ENCODE results near the gene KMT2E. TPM values are rescaled to one million over a fixed set of nuclear protein-coding genes. Genes with fewer than 3 reads are reported as not detected.
A peak's percentile ranks its signal among the peaks of the same experiment; 100 is the strongest.
"Not testable (repeated sequence)": the region's sequence is repeated elsewhere in the genome, so short reads cannot be mapped to it uniquely, and the experiment has no call there.

KMT2E gene
- total RNA-seq, 3 donors from 2014 or later: 115 to 135 (median 132) TPM

DNA sequence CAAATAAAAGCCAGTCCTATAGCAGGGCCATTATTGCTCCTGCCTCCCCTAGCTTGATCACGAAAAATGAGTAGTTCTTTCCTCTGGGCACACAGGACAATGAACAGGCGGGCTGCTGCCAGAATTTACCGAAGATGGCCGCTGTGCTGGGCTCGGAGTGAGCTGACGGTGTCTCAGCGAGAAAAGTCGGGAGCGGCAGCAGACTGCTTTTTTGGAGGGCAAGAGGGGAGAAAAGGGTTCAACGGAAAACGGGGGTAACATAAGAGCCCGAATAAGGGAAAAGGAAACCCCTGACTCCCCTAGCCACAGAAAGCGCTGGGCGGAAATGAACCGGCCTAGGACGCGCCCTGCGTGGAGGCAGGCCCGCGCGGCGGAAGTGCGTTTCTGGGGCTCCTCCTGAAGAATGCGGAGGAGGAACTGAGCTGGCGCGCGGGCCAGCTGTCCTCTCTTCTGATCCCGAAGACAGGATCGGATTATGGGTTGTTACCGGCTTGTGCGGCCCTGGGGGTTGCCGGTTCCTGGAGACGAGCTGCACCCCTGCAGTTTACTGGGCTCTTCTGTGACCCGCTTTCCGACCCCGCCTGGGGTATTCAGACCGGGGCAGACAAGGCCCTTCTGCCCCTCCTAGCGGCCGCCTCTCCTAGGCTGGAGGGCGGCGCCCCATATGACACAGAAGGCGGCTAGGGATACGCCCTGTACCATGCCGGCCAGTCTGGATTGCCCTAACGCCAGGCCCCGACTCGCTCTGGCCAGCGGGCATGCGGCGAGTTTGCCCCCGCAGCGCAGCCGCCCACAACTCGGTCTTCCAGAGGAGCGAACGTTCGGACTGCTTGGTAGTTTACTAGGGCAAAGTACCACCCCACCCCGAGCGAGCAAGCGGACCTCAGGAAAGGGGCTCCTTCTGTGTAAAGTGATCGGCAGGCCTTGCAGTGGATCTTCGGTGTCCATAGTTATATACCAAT is 30.1 kb upstream of the KMT2E start:
- ATAC-seq: peak; percentile 91
- intact Hi-C loops (cut with DNase I, micrococcal nuclease): loop anchor here in 1 of 2 donors (5.0 kb wide), 1 partner anchor 33 kb away; no protein-coding TSS in a partner anchor
- Histone ChIP-seq H3K36me3 (ENCODE audit: low read depth) (no peaks in the 10 kb centered on the region), H3K4me3 (peak overlapping the region; percentile 33), H3K9me3 (no peaks in the 10 kb centered on the region), H3K4me1 (ENCODE audit: low read depth) (peaks cover 61% of the 10 kb centered on the region)
- DNase-seq: peak; percentile 91 to 94 (median 91)
- TF ChIP-seq, protein P1, sequence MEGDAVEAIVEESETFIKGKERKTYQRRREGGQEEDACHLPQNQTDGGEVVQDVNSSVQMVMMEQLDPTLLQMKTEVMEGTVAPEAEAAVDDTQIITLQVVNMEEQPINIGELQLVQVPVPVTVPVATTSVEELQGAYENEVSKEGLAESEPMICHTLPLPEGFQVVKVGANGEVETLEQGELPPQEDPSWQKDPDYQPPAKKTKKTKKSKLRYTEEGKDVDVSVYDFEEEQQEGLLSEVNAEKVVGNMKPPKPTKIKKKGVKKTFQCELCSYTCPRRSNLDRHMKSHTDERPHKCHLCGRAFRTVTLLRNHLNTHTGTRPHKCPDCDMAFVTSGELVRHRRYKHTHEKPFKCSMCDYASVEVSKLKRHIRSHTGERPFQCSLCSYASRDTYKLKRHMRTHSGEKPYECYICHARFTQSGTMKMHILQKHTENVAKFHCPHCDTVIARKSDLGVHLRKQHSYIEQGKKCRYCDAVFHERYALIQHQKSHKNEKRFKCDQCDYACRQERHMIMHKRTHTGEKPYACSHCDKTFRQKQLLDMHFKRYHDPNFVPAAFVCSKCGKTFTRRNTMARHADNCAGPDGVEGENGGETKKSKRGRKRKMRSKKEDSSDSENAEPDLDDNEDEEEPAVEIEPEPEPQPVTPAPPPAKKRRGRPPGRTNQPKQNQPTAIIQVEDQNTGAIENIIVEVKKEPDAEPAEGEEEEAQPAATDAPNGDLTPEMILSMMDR (IDR thresholded peaks at IDR 0.05): no peak

DNA sequence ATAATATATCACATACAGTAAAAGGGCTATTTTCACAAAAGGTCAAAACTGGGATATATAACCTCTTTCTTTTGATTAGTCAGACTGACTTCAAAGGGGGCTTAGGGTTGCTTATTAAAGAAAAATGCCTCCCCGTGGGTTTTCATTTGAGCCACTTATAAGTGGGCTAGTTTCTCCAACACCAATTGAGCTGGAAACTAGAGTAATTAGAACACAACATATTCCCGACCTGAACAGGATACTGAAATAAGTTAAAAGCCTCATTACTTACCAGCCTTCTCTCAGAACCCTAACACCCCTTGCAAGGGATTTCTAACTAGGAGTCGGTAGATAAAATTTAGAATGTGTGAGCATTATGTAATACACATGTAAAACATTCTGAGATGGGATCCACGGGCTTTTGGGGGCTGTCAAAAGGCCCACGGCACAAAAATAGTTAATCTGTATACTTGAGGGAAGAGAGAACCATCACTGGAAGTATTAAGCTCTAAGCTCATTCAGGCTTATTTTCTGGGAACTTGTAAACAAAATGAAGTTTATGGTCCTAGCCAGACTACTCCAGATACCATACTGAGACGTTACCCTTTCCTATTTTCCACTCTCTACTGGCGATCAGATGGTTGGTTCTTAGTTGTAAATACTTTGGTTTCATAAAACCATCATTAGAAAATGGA is 29.3 kb upstream of the KMT2E start:
- intact Hi-C loops (cut with DNase I, micrococcal nuclease): loop anchor here in 1 of 2 donors (5.0 kb wide), 1 partner anchor 33 kb away; no protein-coding TSS in a partner anchor

DNA sequence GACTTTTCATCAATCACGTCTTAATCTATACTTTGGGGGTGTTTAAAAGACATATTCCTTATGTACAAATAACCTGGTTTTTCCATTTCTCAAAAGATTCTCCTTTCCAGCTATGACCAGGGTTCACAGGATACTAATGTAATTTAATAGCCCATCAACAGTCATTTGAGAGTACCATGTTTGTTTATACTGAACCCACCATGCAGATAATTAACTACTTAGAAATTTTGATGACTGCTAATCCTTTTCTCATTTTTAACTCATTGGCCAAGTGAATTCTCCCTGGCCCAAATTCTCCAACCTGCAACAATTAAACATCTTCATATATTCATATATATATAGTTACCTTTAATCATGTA is 28.8 kb upstream of the KMT2E start:
- Histone ChIP-seq H3K9me3 (no peaks in the 10 kb centered on the region), H3K36me3 (ENCODE audit: low read depth) (no peaks in the 10 kb centered on the region), H3K4me1 (ENCODE audit: low read depth) (peaks cover 49% of the 10 kb centered on the region), H3K4me3 (no peak overlapping the region)
- DNase-seq: no peak
- no peak for ATAC-seq
- TF ChIP-seq, protein P1 (IDR thresholded peaks at IDR 0.05): no peak
- intact Hi-C loops (cut with DNase I, micrococcal nuclease): no loop called here

More for the DNA sequence above, 29.3 kb upstream of the KMT2E start:
- Histone ChIP-seq H3K4me3 (no peak overlapping the region), H3K36me3 (ENCODE audit: low read depth) (no peaks in the 10 kb centered on the region), H3K9me3 (no peaks in the 10 kb centered on the region), H3K4me1 (ENCODE audit: low read depth) (peaks cover 52% of the 10 kb centered on the region)
- no peak for ATAC-seq
- no peak for DNase-seq
- TF ChIP-seq, protein P1 (IDR thresholded peaks at IDR 0.05): no peak

DNA sequence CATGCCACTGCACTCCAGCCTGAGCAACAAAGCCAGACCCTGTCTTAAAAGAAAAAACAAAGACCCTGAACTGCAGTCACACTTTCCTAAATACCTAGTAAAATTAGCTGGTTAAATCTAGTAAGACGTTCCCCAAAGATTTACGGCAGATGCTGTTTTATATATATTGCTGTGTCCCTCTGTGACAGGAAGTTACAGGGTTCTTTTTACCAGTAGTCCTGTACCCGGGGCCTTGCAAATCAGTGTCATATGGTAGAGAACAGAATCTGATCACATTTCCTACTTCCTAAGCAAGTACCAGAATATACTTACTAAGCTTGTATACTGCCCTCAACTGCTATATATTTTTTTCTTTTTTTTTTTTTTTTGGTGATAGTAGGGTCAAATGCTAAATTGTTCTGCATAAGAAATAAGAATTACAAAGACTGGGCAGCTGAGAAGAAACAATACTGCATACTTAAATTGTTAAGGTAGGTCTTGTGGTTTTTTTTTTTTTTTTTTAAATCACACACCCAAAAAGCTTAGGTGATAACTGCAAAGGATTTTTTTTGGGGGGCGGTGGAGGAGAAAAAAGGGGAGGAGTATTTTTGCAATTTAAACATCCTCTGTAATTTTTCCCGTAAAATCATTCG is 27.3 kb upstream of the KMT2E start:
- DNase-seq (no peak), ATAC-seq (no peak)
- Histone ChIP-seq H3K4me3 (no peak overlapping the region), H3K9me3 (no peaks in the 10 kb centered on the region), H3K4me1 (ENCODE audit: low read depth) (peaks cover 38% of the 10 kb centered on the region), H3K36me3 (ENCODE audit: low read depth) (no peaks in the 10 kb centered on the region)
- TF ChIP-seq, protein P1 (IDR thresholded peaks at IDR 0.05): no peak
- intact Hi-C loops (cut with DNase I, micrococcal nuclease): no loop called here

DNA sequence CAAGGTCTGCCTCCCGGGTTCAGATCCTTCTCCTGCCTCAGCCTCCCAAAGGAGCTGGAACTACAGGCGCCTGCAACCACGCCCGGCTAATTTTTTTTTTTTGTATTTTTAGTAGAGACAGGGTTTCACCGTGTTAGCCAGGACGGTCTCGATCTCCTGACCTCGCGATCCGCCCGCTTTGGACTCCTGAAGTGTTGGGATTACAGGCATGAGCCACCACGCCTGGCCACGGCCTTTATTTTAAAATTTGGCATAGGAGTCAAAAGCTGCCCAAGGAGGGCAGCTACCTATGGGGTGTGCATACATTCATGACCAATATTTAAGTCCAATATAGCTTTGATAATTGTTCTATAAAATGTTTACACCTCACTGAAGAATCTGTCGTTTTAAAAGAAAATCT is 26.6 kb upstream of the KMT2E start:
- intact Hi-C loops (cut with DNase I, micrococcal nuclease); ATAC-seq; H3K4me3 ChIP-seq; DNase-seq; H3K9me3 ChIP-seq; H3K36me3 ChIP-seq (ENCODE audit: low read depth): not testable (repeated sequence)
- H3K4me1 ChIP-seq (ENCODE audit: low read depth): peaks cover 38% of the 10 kb centered on the region
